ENCODE results near the gene PLCB4. TPM values are rescaled to one million over a fixed set of nuclear protein-coding genes. Genes with fewer than 3 reads are reported as not detected.

Gene PLCB4
- total RNA-seq, 1 experiment from 2014 or later, result not detected

DNA sequence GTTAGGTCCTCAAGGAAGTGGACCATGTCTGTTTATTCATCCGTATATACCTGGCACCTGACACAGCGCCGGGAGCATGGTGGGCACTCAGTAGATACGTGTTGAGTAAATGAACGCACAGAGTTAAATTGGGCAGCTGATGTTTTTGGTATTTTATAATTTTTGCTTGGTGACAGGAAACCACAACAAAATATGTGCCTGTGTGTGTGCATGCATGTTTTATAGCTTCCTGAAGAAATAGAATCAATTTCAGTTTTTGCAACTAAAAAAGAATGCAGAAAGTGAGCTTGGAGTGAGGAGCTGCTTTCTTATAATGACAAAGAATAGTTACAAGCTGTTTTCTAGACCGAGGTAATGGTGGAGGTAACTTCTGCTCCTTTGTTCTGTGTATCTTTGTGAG, 91.4 kb downstream of the PLCB4 start:
- Histone ChIP-seq H4K20me1 (ENCODE audit: insufficient read depth, low read depth, low read length) (no peaks in the 10 kb centered on the region), H3K36me3 (ENCODE audit: insufficient read depth, low read length) (no peaks in the 10 kb centered on the region), H3K4me2 (ENCODE audit: low read depth, low read length, poor library complexity, severe bottlenecking) (no peak overlapping the region), H3K27ac (ENCODE audit: low read length) (no peak overlapping the region), H3K27me3 (ENCODE audit: low read length) (no peaks in the 10 kb centered on the region), H3K4me3 (ENCODE audit: low read length) (no peak overlapping the region), H2AFZ (ENCODE audit: low read length) (no peak overlapping the region), H3K9me3 (ENCODE audit: low read length) (0 out of 2 replicates have a peak, but pooled peaks cover 3% of the 10 kb centered on the region), H3K9ac (ENCODE audit: low read length) (no peak overlapping the region), H3K4me1 (ENCODE audit: low read length) (no peaks in the 10 kb centered on the region), H3K9me2 (replicated peaks; ENCODE audit: insufficient read depth, low read length) (no peaks in the 10 kb centered on the region), H3K79me2 (ENCODE audit: low read length) (no peaks in the 10 kb centered on the region)
- no peak for DNase-seq

DNA sequence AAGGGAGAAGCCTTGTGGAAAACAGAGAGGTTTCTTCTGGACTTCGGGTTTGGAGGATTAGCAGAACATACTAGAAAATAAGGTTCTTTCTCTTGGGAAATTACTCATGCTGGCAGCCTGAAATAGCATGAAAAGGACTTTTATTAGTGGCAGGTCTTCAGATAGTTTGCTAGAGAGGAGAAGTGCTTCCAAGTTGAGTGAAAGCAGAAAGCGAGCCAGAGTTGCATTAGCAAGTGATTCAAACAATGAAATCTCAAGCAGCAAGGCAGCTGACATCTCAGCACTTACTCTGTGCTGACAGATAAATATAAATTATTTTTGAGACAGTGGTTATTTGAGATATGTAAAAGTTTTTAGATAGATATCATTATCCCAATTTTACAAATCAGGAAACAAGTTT, 91.9 kb downstream of the PLCB4 start:
- Histone ChIP-seq H3K9me2 (replicated peaks; ENCODE audit: insufficient read depth, low read length) (no peaks in the 10 kb centered on the region), H3K79me2 (ENCODE audit: low read length) (no peaks in the 10 kb centered on the region), H4K20me1 (ENCODE audit: insufficient read depth, low read depth, low read length) (no peaks in the 10 kb centered on the region), H3K4me2 (ENCODE audit: low read depth, low read length, poor library complexity, severe bottlenecking) (no peak overlapping the region), H3K27ac (ENCODE audit: low read length) (no peak overlapping the region), H3K27me3 (ENCODE audit: low read length) (no peaks in the 10 kb centered on the region), H3K4me3 (ENCODE audit: low read length) (no peak overlapping the region), H3K9ac (ENCODE audit: low read length) (no peak overlapping the region), H3K4me1 (ENCODE audit: low read length) (no peaks in the 10 kb centered on the region), H2AFZ (ENCODE audit: low read length) (no peak overlapping the region), H3K36me3 (ENCODE audit: insufficient read depth, low read length) (no peaks in the 10 kb centered on the region), H3K9me3 (ENCODE audit: low read length) (0 out of 2 replicates have a peak, but pooled peaks cover 3% of the 10 kb centered on the region)
- no peak for DNase-seq

DNA sequence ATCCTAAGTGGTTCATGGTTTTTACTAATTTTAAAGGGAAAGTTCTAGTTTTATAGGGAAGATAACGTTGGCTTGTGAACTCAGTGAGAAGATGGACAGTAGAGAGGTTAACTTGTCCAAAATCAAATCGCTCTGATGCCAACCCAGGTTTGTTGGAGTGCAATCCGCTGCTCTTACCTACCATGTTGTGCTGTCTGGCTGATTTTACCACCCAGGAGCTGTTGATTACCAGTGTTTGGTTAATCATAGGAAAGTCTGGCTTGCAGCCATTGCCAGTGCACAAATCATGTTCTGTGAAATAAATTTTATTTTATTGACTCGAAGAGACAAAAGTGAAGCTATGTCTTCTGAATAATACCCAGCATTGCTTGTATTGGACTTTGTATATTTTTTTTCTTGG, 92.4 kb downstream of the PLCB4 start:
- Histone ChIP-seq H3K36me3 (ENCODE audit: insufficient read depth, low read length) (no peaks in the 10 kb centered on the region), H3K4me2 (ENCODE audit: low read depth, low read length, poor library complexity, severe bottlenecking) (no peak overlapping the region), H2AFZ (ENCODE audit: low read length) (no peak overlapping the region), H3K9ac (ENCODE audit: low read length) (no peak overlapping the region), H3K27me3 (ENCODE audit: low read length) (no peaks in the 10 kb centered on the region), H3K9me2 (replicated peaks; ENCODE audit: insufficient read depth, low read length) (no peaks in the 10 kb centered on the region), H3K4me3 (ENCODE audit: low read length) (no peak overlapping the region), H3K4me1 (ENCODE audit: low read length) (no peaks in the 10 kb centered on the region), H3K9me3 (ENCODE audit: low read length) (0 out of 2 replicates have a peak, but pooled peaks cover 3% of the 10 kb centered on the region), H3K79me2 (ENCODE audit: low read length) (no peaks in the 10 kb centered on the region), H3K27ac (ENCODE audit: low read length) (no peak overlapping the region), H4K20me1 (ENCODE audit: insufficient read depth, low read depth, low read length) (no peaks in the 10 kb centered on the region)
- no peak for DNase-seq

DNA sequence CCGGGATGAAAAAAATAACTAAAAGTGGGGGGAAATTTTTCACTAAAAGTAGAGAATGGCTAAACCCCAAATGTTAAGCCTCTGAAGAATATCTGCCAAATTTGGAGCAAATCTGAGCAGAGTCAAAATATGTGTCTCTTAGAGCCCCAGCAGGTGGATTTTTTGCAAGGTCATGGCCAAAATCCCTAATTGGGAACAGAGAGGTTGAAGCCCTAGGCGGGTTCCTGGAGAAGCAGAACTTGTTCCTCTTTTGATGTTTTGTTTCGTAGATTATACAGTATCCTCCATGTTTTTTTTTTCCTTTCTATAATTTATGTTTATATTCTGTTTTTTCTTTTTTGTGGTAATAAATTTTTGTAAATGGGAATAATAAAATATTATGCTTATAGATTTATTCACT, 94.4 kb downstream of the PLCB4 start:
- Histone ChIP-seq H3K4me1 (ENCODE audit: low read length) (no peaks in the 10 kb centered on the region), H3K9me2 (replicated peaks; ENCODE audit: insufficient read depth, low read length) (no peaks in the 10 kb centered on the region), H3K4me2 (ENCODE audit: low read depth, low read length, poor library complexity, severe bottlenecking) (no peak overlapping the region), H3K36me3 (ENCODE audit: insufficient read depth, low read length) (no peaks in the 10 kb centered on the region), H3K4me3 (ENCODE audit: low read length) (no peak overlapping the region), H2AFZ (ENCODE audit: low read length) (no peak overlapping the region), H3K27me3 (ENCODE audit: low read length) (no peaks in the 10 kb centered on the region), H3K9me3 (ENCODE audit: low read length) (0 out of 2 replicates have a peak, but pooled peaks cover 3% of the 10 kb centered on the region), H3K9ac (ENCODE audit: low read length) (no peak overlapping the region), H4K20me1 (ENCODE audit: insufficient read depth, low read depth, low read length) (no peaks in the 10 kb centered on the region), H3K27ac (ENCODE audit: low read length) (no peak overlapping the region), H3K79me2 (ENCODE audit: low read length) (no peaks in the 10 kb centered on the region)
- DNase-seq, result no peak

DNA sequence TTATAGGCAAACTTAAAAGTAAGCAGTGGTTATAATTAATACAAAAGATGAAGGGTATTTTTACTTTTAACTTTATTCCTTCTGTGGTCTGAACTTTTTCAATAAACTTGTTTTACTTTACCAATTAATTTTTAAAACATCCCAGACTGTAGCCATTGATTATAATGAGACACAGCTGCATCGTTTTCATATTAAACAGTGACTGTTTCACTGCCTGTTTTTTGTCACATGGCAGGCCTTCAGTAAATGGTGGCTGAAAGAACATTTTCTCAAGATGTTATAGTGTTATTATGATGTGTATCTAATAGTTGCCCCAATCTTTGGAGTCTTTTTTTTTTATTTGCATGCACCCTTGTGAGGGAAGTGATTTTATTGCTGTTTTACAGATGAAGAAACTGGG, 95.1 kb downstream of the PLCB4 start:
- Histone ChIP-seq H3K27ac (ENCODE audit: low read length) (no peak overlapping the region), H3K9ac (ENCODE audit: low read length) (no peak overlapping the region), H3K79me2 (ENCODE audit: low read length) (no peaks in the 10 kb centered on the region), H3K9me2 (replicated peaks; ENCODE audit: insufficient read depth, low read length) (no peaks in the 10 kb centered on the region), H3K27me3 (ENCODE audit: low read length) (no peaks in the 10 kb centered on the region), H3K36me3 (ENCODE audit: insufficient read depth, low read length) (no peaks in the 10 kb centered on the region), H3K4me3 (ENCODE audit: low read length) (no peak overlapping the region), H4K20me1 (ENCODE audit: insufficient read depth, low read depth, low read length) (no peaks in the 10 kb centered on the region), H3K9me3 (ENCODE audit: low read length) (no peaks in the 10 kb centered on the region), H3K4me1 (ENCODE audit: low read length) (no peaks in the 10 kb centered on the region), H3K4me2 (ENCODE audit: low read depth, low read length, poor library complexity, severe bottlenecking) (no peak overlapping the region), H2AFZ (ENCODE audit: low read length) (no peak overlapping the region)
- no peak for DNase-seq

DNA sequence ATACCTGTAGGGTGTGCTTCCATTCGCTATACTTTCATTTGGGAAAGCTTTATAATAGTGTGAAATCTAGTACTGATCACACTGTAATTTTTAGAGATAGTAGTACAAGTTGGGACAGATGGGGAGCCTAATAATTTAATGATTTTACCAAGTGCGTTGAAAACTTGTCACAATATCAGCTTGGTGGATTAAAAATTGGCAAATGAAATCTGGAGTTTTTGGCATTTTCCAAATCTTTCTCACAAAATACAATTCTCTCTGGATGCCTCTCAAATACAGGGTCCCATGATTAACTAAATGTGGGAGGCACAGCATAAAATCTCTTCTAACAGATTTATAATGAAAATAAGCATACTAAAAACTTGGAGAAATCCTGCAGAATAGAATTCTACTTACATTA, 96.4 kb downstream of the PLCB4 start:
- Histone ChIP-seq H3K79me2 (ENCODE audit: low read length) (no peaks in the 10 kb centered on the region), H3K9ac (ENCODE audit: low read length) (no peak overlapping the region), H3K9me2 (replicated peaks; ENCODE audit: insufficient read depth, low read length) (no peaks in the 10 kb centered on the region), H3K27me3 (ENCODE audit: low read length) (no peaks in the 10 kb centered on the region), H3K36me3 (ENCODE audit: insufficient read depth, low read length) (no peaks in the 10 kb centered on the region), H3K4me3 (ENCODE audit: low read length) (no peak overlapping the region), H3K9me3 (ENCODE audit: low read length) (no peaks in the 10 kb centered on the region; the same call in 1 of the 2 replicates), H3K4me1 (ENCODE audit: low read length) (no peaks in the 10 kb centered on the region), H2AFZ (ENCODE audit: low read length) (no peak overlapping the region), H4K20me1 (ENCODE audit: insufficient read depth, low read depth, low read length) (no peaks in the 10 kb centered on the region), H3K27ac (ENCODE audit: low read length) (no peak overlapping the region), H3K4me2 (ENCODE audit: low read depth, low read length, poor library complexity, severe bottlenecking) (no peak overlapping the region)
- DNase-seq, result no peak

DNA sequence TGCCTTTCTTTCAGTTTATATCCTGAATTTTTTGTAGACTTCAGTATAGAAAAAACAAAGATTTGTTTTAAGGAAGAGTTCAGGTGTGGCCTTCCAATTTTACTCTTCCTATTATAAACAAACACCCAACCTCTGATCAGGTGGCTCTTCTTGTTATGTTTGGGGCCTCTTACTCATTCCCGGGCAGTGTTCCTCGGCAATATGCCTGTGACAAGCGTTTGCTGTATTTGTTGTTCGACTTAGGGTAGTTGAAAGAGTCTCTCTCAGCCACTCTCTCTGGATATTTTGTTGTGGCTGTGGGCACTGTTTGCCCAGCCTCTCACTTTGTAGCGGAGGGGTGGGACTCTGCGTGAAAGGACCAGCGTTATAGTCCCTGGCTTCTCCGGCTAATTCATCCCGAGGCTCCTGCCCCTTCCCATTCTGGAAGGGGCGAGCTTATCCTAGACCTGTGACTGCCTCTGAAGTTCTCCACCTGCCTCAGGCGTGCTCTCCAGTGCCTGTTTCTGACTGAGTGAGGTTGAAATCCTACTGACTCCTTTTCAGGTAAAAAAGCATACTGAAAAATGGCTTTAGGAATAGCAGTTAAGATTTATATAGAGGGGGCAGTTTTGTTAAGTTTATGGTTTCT, 97.4 kb downstream of the PLCB4 start:
- H3K9me3 ChIP-seq (ENCODE audit: low read length), result no peaks in the 10 kb centered on the region; the same call in 1 of the 2 replicates
- no peaks in the 10 kb centered on the region for H4K20me1 ChIP-seq (ENCODE audit: insufficient read depth, low read depth, low read length)
- no peaks in the 10 kb centered on the region for H3K9me2 ChIP-seq (replicated peaks; ENCODE audit: insufficient read depth, low read length)
- no peaks in the 10 kb centered on the region for H3K27me3 ChIP-seq (ENCODE audit: low read length)
- no peaks in the 10 kb centered on the region for H3K79me2 ChIP-seq (ENCODE audit: low read length)
- no peak overlapping the region for H3K4me3 ChIP-seq (ENCODE audit: low read length)
- H3K4me1 ChIP-seq (ENCODE audit: low read length), result no peaks in the 10 kb centered on the region
- no peak overlapping the region for H3K27ac ChIP-seq (ENCODE audit: low read length)
- DNase-seq, result no peak
- no peak overlapping the region for H3K9ac ChIP-seq (ENCODE audit: low read length)
- no peak overlapping the region for H3K4me2 ChIP-seq (ENCODE audit: low read depth, low read length, poor library complexity, severe bottlenecking)
- H3K36me3 ChIP-seq (ENCODE audit: insufficient read depth, low read length), result no peaks in the 10 kb centered on the region
- no peak overlapping the region for H2AFZ ChIP-seq (ENCODE audit: low read length)

DNA sequence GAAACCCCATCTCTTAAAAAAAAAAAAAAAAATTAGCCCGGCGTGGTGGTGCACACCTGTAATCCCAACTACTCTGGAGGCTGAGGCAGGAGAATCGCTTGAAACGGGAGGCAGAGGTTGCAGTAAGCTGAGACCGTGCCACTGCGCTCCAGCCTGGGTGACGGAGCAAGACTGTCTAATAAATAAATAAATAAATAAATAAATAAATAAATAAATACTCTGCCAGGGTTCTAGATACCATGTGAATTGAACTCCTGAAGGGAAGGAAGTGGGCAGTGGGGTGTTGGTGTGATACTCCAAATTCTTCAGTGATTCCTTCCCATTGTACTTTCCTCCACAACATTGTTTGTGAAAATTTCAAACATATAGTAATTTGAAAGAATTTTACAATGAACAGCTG, 100.5 kb downstream of the PLCB4 start:
- Histone ChIP-seq H3K4me3 (ENCODE audit: low read length) (no peak overlapping the region), H3K27me3 (ENCODE audit: low read length) (no peaks in the 10 kb centered on the region), H2AFZ (ENCODE audit: low read length) (no peak overlapping the region), H3K9me2 (replicated peaks; ENCODE audit: insufficient read depth, low read length) (no peaks in the 10 kb centered on the region), H3K36me3 (ENCODE audit: insufficient read depth, low read length) (no peaks in the 10 kb centered on the region), H3K9me3 (ENCODE audit: low read length) (no peaks in the 10 kb centered on the region; the same call in none of the 2 replicates), H3K79me2 (ENCODE audit: low read length) (no peaks in the 10 kb centered on the region), H3K4me1 (ENCODE audit: low read length) (no peaks in the 10 kb centered on the region), H3K9ac (ENCODE audit: low read length) (no peak overlapping the region), H3K4me2 (ENCODE audit: low read depth, low read length, poor library complexity, severe bottlenecking) (no peak overlapping the region), H4K20me1 (ENCODE audit: insufficient read depth, low read depth, low read length) (no peaks in the 10 kb centered on the region), H3K27ac (ENCODE audit: low read length) (no peak overlapping the region)
- DNase-seq, result no peak

Measured in Karpas-422 (cell line).